Hepatocyte (in vitro differentiated cells): ENCODE results near the gene TTC38.

Experiments used
- EZH2 ChIP-seq: fragments of 200-600 bp; sonication (generic); IDR thresholded peaks from 2 replicates; pipeline ENCODE4 v1.6.1; 2016; ENCODE audit warnings: antibody characterized with exemption, mild to moderate bottlenecking, borderline replicate concordance
- EZH2phosphoT487 ChIP-seq: fragments of 200-600 bp; sonication (generic); IDR thresholded peaks from one replicate; pipeline ENCODE4 v1.6.1; 2018; ENCODE audit warnings: antibody characterized with exemption, mild to moderate bottlenecking, low read depth, moderate library complexity; ENCODE audit not compliant: unreplicated experiment, severe bottlenecking
- TF ChIP-seq, protein P1 (sequence below): fragments of 200-600 bp; sonication (generic); IDR thresholded peaks from 2 replicates; pipeline ENCODE4 v1.5.1; 2016; ENCODE audit warnings: antibody characterized with exemption, mild to moderate bottlenecking; ENCODE audit not compliant: poor library complexity

DNA sequence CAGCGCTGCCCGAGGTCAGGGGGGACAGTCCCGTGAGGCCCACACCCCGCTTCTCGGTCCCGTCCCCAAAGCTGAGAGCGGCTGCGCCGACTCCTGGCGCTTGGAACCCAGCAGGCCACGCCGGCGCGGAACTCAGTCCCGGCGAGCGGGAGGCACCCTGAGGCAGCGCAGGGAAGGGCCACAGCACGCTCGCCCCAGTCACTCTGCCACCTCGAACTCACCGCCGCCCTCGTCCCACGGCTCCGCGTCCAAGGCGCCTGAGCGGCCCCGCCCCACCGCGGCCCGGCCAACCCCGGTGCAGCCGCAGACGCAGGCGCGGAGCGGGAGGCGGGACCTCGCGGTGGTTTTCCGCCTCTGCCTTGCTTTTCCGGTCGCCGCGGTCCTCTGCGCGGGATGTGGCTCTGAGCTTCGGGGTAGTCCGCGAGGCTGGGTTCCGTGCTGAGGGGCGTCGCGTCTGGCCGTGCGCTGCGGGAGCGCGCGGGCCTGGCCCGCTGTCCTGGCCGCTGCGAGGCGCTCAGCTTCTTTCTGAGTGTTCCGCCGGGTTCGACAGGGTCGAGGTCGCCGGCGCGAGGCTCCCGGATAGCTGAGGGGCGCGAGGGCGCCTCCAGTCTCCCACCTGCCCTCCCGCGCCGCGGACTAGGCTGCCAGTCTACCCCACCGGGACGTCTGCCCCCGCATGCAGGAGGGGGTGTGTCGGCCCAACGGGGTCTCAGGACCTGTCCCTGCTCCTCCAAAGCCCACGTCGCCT is 17.6 kb upstream of the TTC38 start, which contains the start of gene CDPF1:
- TF ChIP-seq, protein P1, sequence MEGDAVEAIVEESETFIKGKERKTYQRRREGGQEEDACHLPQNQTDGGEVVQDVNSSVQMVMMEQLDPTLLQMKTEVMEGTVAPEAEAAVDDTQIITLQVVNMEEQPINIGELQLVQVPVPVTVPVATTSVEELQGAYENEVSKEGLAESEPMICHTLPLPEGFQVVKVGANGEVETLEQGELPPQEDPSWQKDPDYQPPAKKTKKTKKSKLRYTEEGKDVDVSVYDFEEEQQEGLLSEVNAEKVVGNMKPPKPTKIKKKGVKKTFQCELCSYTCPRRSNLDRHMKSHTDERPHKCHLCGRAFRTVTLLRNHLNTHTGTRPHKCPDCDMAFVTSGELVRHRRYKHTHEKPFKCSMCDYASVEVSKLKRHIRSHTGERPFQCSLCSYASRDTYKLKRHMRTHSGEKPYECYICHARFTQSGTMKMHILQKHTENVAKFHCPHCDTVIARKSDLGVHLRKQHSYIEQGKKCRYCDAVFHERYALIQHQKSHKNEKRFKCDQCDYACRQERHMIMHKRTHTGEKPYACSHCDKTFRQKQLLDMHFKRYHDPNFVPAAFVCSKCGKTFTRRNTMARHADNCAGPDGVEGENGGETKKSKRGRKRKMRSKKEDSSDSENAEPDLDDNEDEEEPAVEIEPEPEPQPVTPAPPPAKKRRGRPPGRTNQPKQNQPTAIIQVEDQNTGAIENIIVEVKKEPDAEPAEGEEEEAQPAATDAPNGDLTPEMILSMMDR: no peak
- TF ChIP-seq EZH2: no peak
- no peak for TF ChIP-seq EZH2phosphoT487
